Measurements from ENCODE around the gene CCDC28B. TPM values are rescaled to one million over a fixed set of nuclear protein-coding genes. Genes with fewer than 3 reads are reported as not detected.
"Not testable (repeated sequence)": the region's sequence is repeated elsewhere in the genome, so short reads cannot be mapped to it uniquely, and the experiment has no call there.

CCDC28B gene
- 58.5 TPM for total RNA-seq

DNA sequence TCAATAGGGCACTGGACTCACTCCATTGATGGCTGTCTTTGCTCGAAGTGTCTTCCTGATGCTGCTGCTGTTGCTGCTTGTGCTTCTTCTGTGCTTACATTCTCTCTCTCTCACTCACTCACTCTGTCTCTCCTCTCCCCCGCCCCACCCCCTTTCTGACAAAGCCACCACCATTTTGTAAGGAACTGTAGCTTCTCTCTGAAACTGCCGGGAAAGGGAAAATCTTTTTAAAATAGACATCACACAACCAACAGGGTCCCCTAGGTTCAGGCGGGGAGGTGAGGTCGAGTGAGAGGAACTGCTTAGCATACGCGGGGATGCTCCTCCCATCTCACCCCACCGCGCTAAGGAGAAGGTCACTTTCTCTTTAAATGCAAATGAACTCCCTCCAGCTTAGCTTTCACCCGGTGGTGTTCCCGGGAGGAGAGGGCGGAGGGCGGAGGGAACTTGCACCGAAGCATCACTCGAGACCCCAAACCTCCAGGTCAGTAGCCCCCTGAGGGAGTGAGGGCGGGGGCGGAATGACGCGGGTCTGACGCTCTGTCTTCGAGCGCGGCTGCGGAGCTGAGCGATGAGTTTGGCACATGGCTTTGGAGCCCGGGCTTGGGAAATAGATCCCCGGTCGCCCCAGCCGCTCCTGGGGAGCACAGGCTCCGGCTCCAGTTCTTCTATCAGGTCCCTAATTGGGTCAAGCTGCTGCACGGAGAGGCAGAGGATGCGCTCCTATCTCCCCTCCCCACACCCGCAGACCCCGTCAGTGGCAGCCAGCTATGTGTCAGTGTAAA lies at the start of gene CCDC28B:
Gene CCDC28B, plus strand, starts transcription at position 370 of the 785 bp plus-strand sequence. CDS start 1,341 bp downstream, outside the sequence.
- Histone ChIP-seq H3K9me3 (ENCODE audit: control insufficient read depth in 3 of 3, low read length in 3 of 3) (no peaks in the 10 kb centered on the region), H3K36me3 (ENCODE audit: control insufficient read depth in 3 of 3, insufficient read depth in 3 of 3, low read length in 3 of 3) (peaks cover 18 to 38% (median 33%) of the 10 kb centered on the region in 3 donors), H3K27ac (ENCODE audit: low read depth, low read length) (peak within 1 kb of the TSS; percentile 99), H3K4me3 (ENCODE audit: low read length in 3 of 3) (peak within 1 kb of the TSS; percentile 86 to 89 (median 89)), H3K4me1 (ENCODE audit: control insufficient read depth in 3 of 3, insufficient read depth in 3 of 3, low read length in 3 of 3) (peaks cover 57 to 69% (median 69%) of the 10 kb centered on the region in 3 donors), H3K9ac (ENCODE audit: low read depth in 1 of 3, low read length in 3 of 3) (peak within 1 kb of the TSS; percentile 83 to 95 (median 92)), H3K27me3 (ENCODE audit: control insufficient read depth in 3 of 3, insufficient read depth in 3 of 3, low read length in 3 of 3) (no peaks in the 10 kb centered on the region)

DNA sequence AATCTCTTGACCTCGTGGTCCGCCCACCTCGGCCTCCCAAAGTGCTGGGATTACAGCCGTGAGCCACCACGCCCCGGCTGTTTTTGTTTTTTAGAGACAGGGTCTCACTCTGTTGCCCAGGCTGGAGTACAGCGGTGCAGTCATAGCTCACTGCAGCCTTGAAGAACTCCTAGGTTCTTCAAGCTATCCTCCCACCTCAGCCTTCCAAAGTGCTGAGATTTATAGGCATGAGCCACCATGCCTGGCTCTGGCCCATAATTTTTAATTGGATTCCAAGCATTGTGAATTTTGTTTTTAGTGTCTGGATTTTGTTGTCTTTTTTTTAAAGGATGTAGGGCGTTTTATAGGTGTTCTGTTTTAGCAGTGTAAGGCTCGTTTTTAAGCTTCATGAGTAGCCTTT lies 49.5 kb upstream of the CCDC28B start:
- Histone ChIP-seq H3K27ac (ENCODE audit: low read depth, low read length) (peak overlapping the region; percentile 15), H3K4me1 (ENCODE audit: control insufficient read depth in 3 of 3, insufficient read depth in 3 of 3, low read length in 3 of 3) (peaks cover 9 to 14% (median 14%) of the 10 kb centered on the region in 3 donors), H3K9ac (ENCODE audit: low read depth in 1 of 3, low read length in 3 of 3) (no peak overlapping the region), H3K9me3 (ENCODE audit: control insufficient read depth in 3 of 3, low read length in 3 of 3) (no peaks in the 10 kb centered on the region), H3K27me3 (ENCODE audit: control insufficient read depth in 3 of 3, insufficient read depth in 3 of 3, low read length in 3 of 3) (no peaks in the 10 kb centered on the region), H3K4me3 (ENCODE audit: low read length in 3 of 3) (no peak overlapping the region), H3K36me3 (ENCODE audit: control insufficient read depth in 3 of 3, insufficient read depth in 3 of 3, low read length in 3 of 3) (peaks cover 2 to 10% (median 3%) of the 10 kb centered on the region in 3 donors)

DNA sequence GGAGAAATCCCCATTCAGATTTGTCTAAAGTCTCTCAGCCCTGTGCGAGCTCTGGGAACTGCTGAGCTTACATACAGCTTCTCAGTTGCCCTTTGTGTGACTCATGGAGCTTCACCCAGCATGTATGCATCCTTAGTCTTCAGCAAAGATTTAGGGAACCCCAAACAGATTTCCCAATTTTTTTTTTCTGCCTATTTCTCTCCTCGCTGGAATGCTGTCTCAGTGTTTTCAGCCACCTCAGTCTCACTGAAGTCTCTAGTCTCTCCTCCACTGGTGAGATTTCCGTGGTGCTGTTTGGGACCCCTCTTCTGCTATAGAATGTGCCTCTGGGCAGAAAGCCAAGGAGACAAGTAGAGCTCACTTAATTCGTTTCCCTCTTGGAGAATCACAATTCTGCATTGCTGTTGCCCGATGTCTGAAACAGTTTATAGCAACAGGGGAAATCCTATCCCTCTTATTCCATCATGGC lies 49.0 kb upstream of the CCDC28B start:
- Histone ChIP-seq H3K9ac (ENCODE audit: low read depth in 1 of 3, low read length in 3 of 3) (no peak overlapping the region), H3K27ac (ENCODE audit: low read depth, low read length) (peak overlapping the region; percentile 15), H3K36me3 (ENCODE audit: control insufficient read depth in 3 of 3, insufficient read depth in 3 of 3, low read length in 3 of 3) (peaks cover 7 to 15% (median 8%) of the 10 kb centered on the region in 3 donors), H3K4me3 (ENCODE audit: low read length in 3 of 3) (no peak overlapping the region), H3K9me3 (ENCODE audit: control insufficient read depth in 3 of 3, low read length in 3 of 3) (no peaks in the 10 kb centered on the region), H3K27me3 (ENCODE audit: control insufficient read depth in 3 of 3, insufficient read depth in 3 of 3, low read length in 3 of 3) (no peaks in the 10 kb centered on the region), H3K4me1 (ENCODE audit: control insufficient read depth in 3 of 3, insufficient read depth in 3 of 3, low read length in 3 of 3) (peaks cover 9 to 14% (median 14%) of the 10 kb centered on the region in 3 donors)

DNA sequence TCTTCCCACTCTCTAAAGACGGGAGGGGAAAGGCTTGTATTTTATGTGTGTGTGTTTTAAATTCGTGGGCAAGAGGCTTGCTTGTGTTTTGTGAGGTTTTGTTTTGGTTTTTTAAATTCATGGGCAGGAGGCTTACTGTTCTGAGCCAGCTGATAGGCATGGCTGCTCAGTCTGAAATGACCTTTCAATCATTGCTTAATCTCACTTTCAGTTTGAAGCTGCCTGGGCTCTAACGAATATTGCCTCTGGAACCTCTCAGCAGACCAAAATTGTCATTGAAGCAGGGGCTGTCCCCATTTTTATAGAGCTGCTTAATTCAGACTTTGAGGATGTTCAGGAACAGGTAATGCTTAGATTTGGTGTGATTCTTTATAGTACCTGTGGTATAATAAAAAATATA lies 41.2 kb upstream of the CCDC28B start:
- Histone ChIP-seq H3K4me3 (ENCODE audit: low read length in 3 of 3) (no peak overlapping the region), H3K36me3 (ENCODE audit: control insufficient read depth in 3 of 3, insufficient read depth in 3 of 3, low read length in 3 of 3) (peaks cover 51 to 80% (median 76%) of the 10 kb centered on the region in 3 donors), H3K27ac (ENCODE audit: low read depth, low read length) (no peak overlapping the region), H3K9me3 (ENCODE audit: control insufficient read depth in 3 of 3, low read length in 3 of 3) (no peaks in the 10 kb centered on the region), H3K4me1 (ENCODE audit: control insufficient read depth in 3 of 3, insufficient read depth in 3 of 3, low read length in 3 of 3) (no peaks in the 10 kb centered on the region), H3K9ac (ENCODE audit: low read depth in 1 of 3, low read length in 3 of 3) (no peak overlapping the region), H3K27me3 (ENCODE audit: control insufficient read depth in 3 of 3, insufficient read depth in 3 of 3, low read length in 3 of 3) (no peaks in the 10 kb centered on the region)

DNA sequence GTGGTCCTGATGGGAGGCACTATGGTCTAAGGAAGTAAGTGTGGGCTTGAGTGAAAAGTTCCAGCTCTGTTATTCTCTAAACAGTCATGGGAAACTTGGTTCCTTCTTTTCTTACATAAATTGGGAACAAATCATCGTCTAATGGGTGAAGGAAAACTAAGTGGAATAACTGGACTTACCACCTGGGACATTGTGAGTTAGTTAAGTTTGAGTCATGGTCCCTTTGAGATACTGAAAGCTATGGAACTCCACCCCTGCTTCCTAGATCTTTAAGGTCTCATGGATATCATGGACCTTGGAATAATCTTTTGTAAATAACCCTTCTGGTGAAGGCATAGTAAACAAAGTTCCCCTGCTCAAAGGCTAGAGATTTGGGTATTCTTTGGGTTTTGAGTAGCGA lies 37.0 kb upstream of the CCDC28B start:
- H3K36me3 ChIP-seq (ENCODE audit: control insufficient read depth in 3 of 3, insufficient read depth in 3 of 3, low read length in 3 of 3), result peaks cover 40 to 67% (median 64%) of the 10 kb centered on the region in 3 donors
- H3K4me3 ChIP-seq (ENCODE audit: low read length in 3 of 3), result no peak overlapping the region
- no peaks in the 10 kb centered on the region for H3K27me3 ChIP-seq (ENCODE audit: control insufficient read depth in 3 of 3, insufficient read depth in 3 of 3, low read length in 3 of 3)
- H3K27ac ChIP-seq (ENCODE audit: low read depth, low read length), result no peak overlapping the region
- H3K4me1 ChIP-seq (ENCODE audit: control insufficient read depth in 3 of 3, insufficient read depth in 3 of 3, low read length in 3 of 3), result peaks cover 0 to 6% (median 3%) of the 10 kb centered on the region in 3 donors
- H3K9ac ChIP-seq (ENCODE audit: low read depth in 1 of 3, low read length in 3 of 3), result no peak overlapping the region
- no peaks in the 10 kb centered on the region for H3K9me3 ChIP-seq (ENCODE audit: control insufficient read depth in 3 of 3, low read length in 3 of 3)

DNA sequence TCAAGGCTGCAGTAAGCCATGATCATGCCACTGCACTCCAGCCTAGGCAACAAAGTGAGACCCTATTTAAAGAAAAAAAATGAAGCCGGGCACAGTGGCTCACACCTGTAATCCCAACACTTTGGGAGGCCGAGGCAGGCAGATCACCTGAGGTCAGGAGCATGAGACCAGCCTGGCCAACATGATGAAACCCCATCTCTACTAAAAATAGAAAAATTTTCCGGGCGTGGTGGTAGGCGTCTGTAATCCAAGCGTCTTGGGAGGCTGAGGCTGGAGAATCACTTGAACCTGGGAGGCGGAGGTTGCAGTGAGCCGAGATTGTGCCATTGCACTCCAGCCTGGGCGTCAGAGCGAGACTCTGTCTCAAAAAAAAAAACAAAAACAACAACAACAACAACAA lies 34.8 kb upstream of the CCDC28B start:
- not testable (repeated sequence) for H3K9ac ChIP-seq (ENCODE audit: low read depth in 1 of 3, low read length in 3 of 3); H3K27ac ChIP-seq (ENCODE audit: low read depth, low read length); H3K9me3 ChIP-seq (ENCODE audit: control insufficient read depth in 3 of 3, low read length in 3 of 3); H3K4me3 ChIP-seq (ENCODE audit: low read length in 3 of 3); H3K27me3 ChIP-seq (ENCODE audit: control insufficient read depth in 3 of 3, insufficient read depth in 3 of 3, low read length in 3 of 3); H3K4me1 ChIP-seq (ENCODE audit: control insufficient read depth in 3 of 3, insufficient read depth in 3 of 3, low read length in 3 of 3)
- H3K36me3 ChIP-seq (ENCODE audit: control insufficient read depth in 3 of 3, insufficient read depth in 3 of 3, low read length in 3 of 3), result peaks cover 43 to 66% (median 65%) of the 10 kb centered on the region in 3 donors

DNA sequence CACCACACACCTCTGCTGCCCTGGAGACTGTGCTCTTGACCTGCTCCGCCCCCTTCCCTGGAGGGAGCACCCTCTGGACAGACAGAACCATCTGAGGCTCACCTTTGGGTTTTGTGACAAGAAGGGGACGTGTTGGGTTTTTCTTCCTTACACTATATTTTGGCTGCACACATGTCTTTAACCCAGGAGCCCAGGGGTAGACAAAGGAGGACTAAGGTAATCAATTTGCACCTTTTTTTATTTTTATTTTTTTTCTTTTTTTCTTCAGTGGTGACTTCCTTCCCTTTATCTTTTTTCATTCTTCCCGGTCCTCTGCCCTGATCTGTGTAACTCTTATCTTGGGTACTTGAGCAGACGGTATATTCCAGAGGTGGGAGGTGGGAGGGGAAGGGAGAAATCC lies 29.4 kb upstream of the CCDC28B start:
- Histone ChIP-seq H3K27me3 (ENCODE audit: control insufficient read depth in 3 of 3, insufficient read depth in 3 of 3, low read length in 3 of 3) (no peaks in the 10 kb centered on the region), H3K9me3 (ENCODE audit: control insufficient read depth in 3 of 3, low read length in 3 of 3) (no peaks in the 10 kb centered on the region), H3K4me1 (ENCODE audit: control insufficient read depth in 3 of 3, insufficient read depth in 3 of 3, low read length in 3 of 3) (peaks cover 0 to under 1% (median 0%) of the 10 kb centered on the region in 3 donors), H3K27ac (ENCODE audit: low read depth, low read length) (no peak overlapping the region), H3K4me3 (ENCODE audit: low read length in 3 of 3) (no peak overlapping the region), H3K36me3 (ENCODE audit: control insufficient read depth in 3 of 3, insufficient read depth in 3 of 3, low read length in 3 of 3) (peaks cover 37 to 66% (median 65%) of the 10 kb centered on the region in 3 donors), H3K9ac (ENCODE audit: low read depth in 1 of 3, low read length in 3 of 3) (no peak overlapping the region)

DNA sequence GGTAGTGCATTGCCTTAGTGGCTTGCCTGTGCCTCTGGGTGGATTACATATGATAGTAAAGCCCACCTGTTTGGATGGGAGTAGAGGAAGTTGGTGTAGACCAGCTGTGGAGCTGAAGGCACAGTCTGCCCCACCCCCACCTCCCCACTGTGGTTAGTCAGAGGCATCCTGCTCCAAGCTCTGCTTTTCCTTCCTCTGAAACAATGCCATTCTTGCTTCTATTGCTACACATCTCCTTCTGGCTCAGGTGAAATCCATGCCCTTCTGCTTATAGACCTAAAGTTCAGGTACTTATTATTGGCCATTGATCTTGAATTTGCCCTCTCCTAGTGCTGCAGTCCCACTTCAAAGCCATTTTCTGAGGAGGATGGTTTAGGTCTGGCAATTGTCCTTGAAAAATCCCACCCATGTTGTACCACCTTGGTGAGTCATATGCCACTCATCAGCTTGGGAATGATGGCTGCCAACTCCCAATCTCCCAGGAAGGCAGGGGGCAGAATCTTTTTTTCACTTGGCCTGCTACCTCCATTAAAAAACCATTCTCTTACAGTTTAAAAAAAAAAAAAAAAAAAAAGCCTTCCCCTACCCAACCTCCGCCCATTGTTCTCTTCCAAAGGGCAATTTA lies 27.7 kb upstream of the CCDC28B start:
- no peaks in the 10 kb centered on the region for H3K9me3 ChIP-seq (ENCODE audit: control insufficient read depth in 3 of 3, low read length in 3 of 3)
- H3K4me1 ChIP-seq (ENCODE audit: control insufficient read depth in 3 of 3, insufficient read depth in 3 of 3, low read length in 3 of 3), result no peaks in the 10 kb centered on the region
- peaks cover 31 to 56% (median 55%) of the 10 kb centered on the region in 3 donors for H3K36me3 ChIP-seq (ENCODE audit: control insufficient read depth in 3 of 3, insufficient read depth in 3 of 3, low read length in 3 of 3)
- H3K9ac ChIP-seq (ENCODE audit: low read depth in 1 of 3, low read length in 3 of 3), result no peak overlapping the region
- H3K27ac ChIP-seq (ENCODE audit: low read depth, low read length), result no peak overlapping the region
- no peak overlapping the region for H3K4me3 ChIP-seq (ENCODE audit: low read length in 3 of 3)
- no peaks in the 10 kb centered on the region for H3K27me3 ChIP-seq (ENCODE audit: control insufficient read depth in 3 of 3, insufficient read depth in 3 of 3, low read length in 3 of 3)

DNA sequence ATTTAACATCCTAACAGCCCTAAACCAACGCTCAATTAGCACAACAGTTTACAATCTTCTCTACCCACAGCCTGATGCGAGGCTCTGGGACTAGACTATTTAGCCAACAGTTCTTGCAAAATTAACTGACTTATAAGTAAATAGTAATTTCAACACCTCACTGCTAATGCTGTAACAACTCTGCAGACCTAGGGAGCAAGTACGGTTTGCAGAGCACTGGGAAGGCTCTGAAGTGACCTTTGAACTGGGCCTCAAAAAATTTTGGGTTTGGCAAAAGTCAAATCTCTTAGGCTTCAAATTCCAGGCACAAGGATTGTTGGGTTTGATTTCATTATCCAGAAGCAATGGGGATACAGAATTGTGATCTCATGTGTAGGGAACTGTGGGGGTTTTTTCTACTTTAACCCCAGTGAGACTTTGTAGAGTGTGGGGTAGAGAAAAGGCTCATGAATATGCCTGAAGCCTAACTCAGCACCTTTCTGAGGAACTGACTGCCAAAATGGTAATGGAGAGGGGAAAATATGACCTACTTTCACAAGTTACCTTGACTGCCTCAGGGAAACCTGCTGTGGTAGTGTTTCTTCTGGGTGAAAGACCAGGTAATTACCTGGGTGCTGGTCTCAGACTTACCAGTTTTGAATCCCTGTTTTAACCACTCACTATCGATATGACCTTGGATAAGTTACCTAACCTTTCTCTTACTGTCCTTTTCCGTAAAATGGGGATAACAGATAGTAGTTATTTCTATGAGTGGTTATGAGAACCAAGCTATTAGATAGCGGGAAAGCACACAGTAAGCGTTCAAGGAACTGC lies 21.8 kb upstream of the CCDC28B start:
- Histone ChIP-seq H3K9me3 (ENCODE audit: control insufficient read depth in 3 of 3, low read length in 3 of 3) (no peaks in the 10 kb centered on the region), H3K9ac (ENCODE audit: low read depth in 1 of 3, low read length in 3 of 3) (peak overlapping the region; percentile 92 to 97 (median 95)), H3K4me1 (ENCODE audit: control insufficient read depth in 3 of 3, insufficient read depth in 3 of 3, low read length in 3 of 3) (peaks cover 27 to 33% (median 28%) of the 10 kb centered on the region in 3 donors), H3K36me3 (ENCODE audit: control insufficient read depth in 3 of 3, insufficient read depth in 3 of 3, low read length in 3 of 3) (peaks cover 6 to 18% (median 16%) of the 10 kb centered on the region in 3 donors), H3K27me3 (ENCODE audit: control insufficient read depth in 3 of 3, insufficient read depth in 3 of 3, low read length in 3 of 3) (no peaks in the 10 kb centered on the region), H3K27ac (ENCODE audit: low read depth, low read length) (peak overlapping the region; percentile 96), H3K4me3 (ENCODE audit: low read length in 3 of 3) (peak overlapping the region; percentile 83 to 92 (median 88))

Data from skeletal muscle tissue (tissue), 4 donors.